HCT116 (cell line): ENCODE measurements around the gene UPK3BL2.
"Not testable (repeated sequence)": the region's sequence is repeated elsewhere in the genome, so short reads cannot be mapped to it uniquely, and the experiment has no call there.

Experiments
- ATF3 ChIP-seq: IDR thresholded peaks from 2 replicates; pipeline ENCODE4 v1.6.1; 2012
- CBX3 ChIP-seq: IDR thresholded peaks from 2 replicates; pipeline ENCODE4 v1.6.1; 2012; ENCODE audit warnings: low read depth
- CTCF ChIP-seq, 3 experiments: fragments of 200-600 bp in 1 of 3; sonication (generic) in 1 of 3; IDR thresholded peaks in 2 of 3; conservative IDR thresholded peaks in 1 of 3; 2 replicates each; pipeline ENCODE4 v1.5.1; 2012 to 2017; ENCODE audit warnings: low read depth in 2 of 3, low read length in 2 of 3, antibody characterized with exemption in 1 of 3, borderline replicate concordance in 1 of 3, control low read depth in 1 of 3, mild to moderate bottlenecking in 1 of 3, mixed read lengths in 1 of 3, mixed run types in 1 of 3, moderate library complexity in 1 of 3; ENCODE audit not compliant: insufficient read depth in 1 of 3
- EGR1 ChIP-seq: IDR thresholded peaks from 2 replicates; pipeline ENCODE4 v1.6.1; 2012; ENCODE audit warnings: low read depth
- EZH2 ChIP-seq: fragments of 200-600 bp; sonication (generic); IDR thresholded peaks from 2 replicates; pipeline ENCODE4 v1.6.1; 2017; ENCODE audit warnings: antibody characterized with exemption, mixed run types
- POLR2A ChIP-seq: IDR thresholded peaks from 2 replicates; pipeline ENCODE4 v1.7.0; 2011; ENCODE audit warnings: borderline replicate concordance; ENCODE audit not compliant: insufficient read depth, insufficient read length; ENCODE audit errors: extremely low read depth
- POLR2AphosphoS5 ChIP-seq: IDR thresholded peaks from 2 replicates; pipeline ENCODE4 v1.6.1; 2011; ENCODE audit warnings: mild to moderate bottlenecking, low read depth, low read length, moderate library complexity
- RAD21 ChIP-seq: IDR thresholded peaks from 2 replicates; pipeline ENCODE4 v1.6.1; 2012; ENCODE audit warnings: low read depth, mild to moderate bottlenecking
- REST ChIP-seq: IDR thresholded peaks from 2 replicates; pipeline ENCODE4 v1.6.1; 2012; ENCODE audit warnings: low read depth
- YY1 ChIP-seq: IDR thresholded peaks from 2 replicates; pipeline ENCODE4 v1.6.1; 2011; ENCODE audit warnings: low read length, low read depth, moderate library complexity, mild to moderate bottlenecking; ENCODE audit not compliant: insufficient replicate concordance; ENCODE audit errors: extremely low read depth
- ZFX ChIP-seq: fragments of 450-650 bp; IDR thresholded peaks from 2 replicates; pipeline ENCODE4 v1.6.1; 2017
- ZNF274 ChIP-seq: fragments of 200-500 bp; sonication (Bioruptor generic); IDR thresholded peaks from 2 replicates; pipeline ENCODE4 v1.6.1; 2014; ENCODE audit warnings: mild to moderate bottlenecking, low read depth, low read length, inconsistent platforms

- TF ChIP-seq POLR2A; EZH2; CTCF (IDR thresholded peaks at IDR 0.05 in 2 of 3, conservative IDR thresholded peaks at IDR 0.05 in 1 of 3; ENCODE audit: borderline replicate concordance in 1 of 3, insufficient read depth in 1 of 3, low read depth in 2 of 3, low read length in 2 of 3); CBX3; ATF3; POLR2AphosphoS5; RAD21; REST; EGR1; ZFX; YY1; ZNF274: not testable (repeated sequence)
These were observed 25.8 kb downstream of the UPK3BL2 start, which contains the start of gene RASA4B for GRCh38 chr7:102517550-102518147.
